ENCODE data around the gene SMG9. TPM values are rescaled to one million over a fixed set of nuclear protein-coding genes. Genes with fewer than 3 reads are reported as not detected.

Gene SMG9
- total RNA-seq, 1 donor from 2014 or later, result 87.6 TPM

GRCh38 chr19:43747557-43748204, 7.1 kb downstream of the SMG9 start:
- H3K4me3 Mint-ChIP-seq, result no peak overlapping the region
- DNase-seq (ENCODE audit: low read depth, low spot score), result no peak
- TF ChIP-seq CTCF (conservative IDR thresholded peaks at IDR 0.05), result no peak
- no peak overlapping the region for H3K27ac Mint-ChIP-seq (ENCODE audit: unreplicated experiment)
- H3K36me3 Mint-ChIP-seq (ENCODE audit: low read depth), result peaks cover 37% of the 10 kb centered on the region
- H3K9me3 Mint-ChIP-seq, result no peaks in the 10 kb centered on the region
- H3K4me1 Mint-ChIP-seq, result peaks cover 14% of the 10 kb centered on the region
- H3K27me3 Mint-ChIP-seq (ENCODE audit: low read depth), result no peaks in the 10 kb centered on the region

GRCh38 chr19:43743059-43743458, 11.7 kb downstream of the SMG9 start:
- peaks cover 7% of the 10 kb centered on the region for H3K4me1 Mint-ChIP-seq
- H3K27ac Mint-ChIP-seq (ENCODE audit: unreplicated experiment), result no peak overlapping the region
- H3K27me3 Mint-ChIP-seq (ENCODE audit: low read depth), result no peaks in the 10 kb centered on the region
- H3K36me3 Mint-ChIP-seq (ENCODE audit: low read depth), result peaks cover 40% of the 10 kb centered on the region
- TF ChIP-seq CTCF (conservative IDR thresholded peaks at IDR 0.05), result no peak
- no peak for DNase-seq (ENCODE audit: low read depth, low spot score)
- no peaks in the 10 kb centered on the region for H3K9me3 Mint-ChIP-seq
- no peak overlapping the region for H3K4me3 Mint-ChIP-seq

GRCh38 chr19:43741075-43741825, 13.5 kb downstream of the SMG9 start:
- Mint-ChIP-seq H3K27ac (ENCODE audit: unreplicated experiment) (no peak overlapping the region), H3K9me3 (no peaks in the 10 kb centered on the region), H3K4me1 (peaks cover 7% of the 10 kb centered on the region), H3K4me3 (no peak overlapping the region), H3K27me3 (ENCODE audit: low read depth) (no peaks in the 10 kb centered on the region), H3K36me3 (ENCODE audit: low read depth) (peaks cover 43% of the 10 kb centered on the region)
- no peak for TF ChIP-seq CTCF (conservative IDR thresholded peaks at IDR 0.05)
- no peak for DNase-seq (ENCODE audit: low read depth, low spot score)

GRCh38 chr19:43739439-43740235, 15.1 kb downstream of the SMG9 start:
- Mint-ChIP-seq H3K4me3 (no peak overlapping the region), H3K9me3 (no peaks in the 10 kb centered on the region), H3K36me3 (ENCODE audit: low read depth) (peaks cover 41% of the 10 kb centered on the region), H3K27me3 (ENCODE audit: low read depth) (no peaks in the 10 kb centered on the region), H3K4me1 (no peaks in the 10 kb centered on the region), H3K27ac (ENCODE audit: unreplicated experiment) (no peak overlapping the region)
- DNase-seq (ENCODE audit: low read depth, low spot score), result no peak
- TF ChIP-seq CTCF (conservative IDR thresholded peaks at IDR 0.05), result no peak

GRCh38 chr19:43738780-43739211, 16.0 kb downstream of the SMG9 start:
- no peak for TF ChIP-seq CTCF (conservative IDR thresholded peaks at IDR 0.05)
- Mint-ChIP-seq H3K36me3 (ENCODE audit: low read depth) (peaks cover 35% of the 10 kb centered on the region), H3K27ac (ENCODE audit: unreplicated experiment) (no peak overlapping the region), H3K4me1 (no peaks in the 10 kb centered on the region), H3K4me3 (no peak overlapping the region), H3K9me3 (no peaks in the 10 kb centered on the region), H3K27me3 (ENCODE audit: low read depth) (no peaks in the 10 kb centered on the region)
- no peak for DNase-seq (ENCODE audit: low read depth, low spot score)

Data from neural crest cell (in vitro differentiated cells).